ENCODE results near the gene TRUB2.

Gene TRUB2, protein sequence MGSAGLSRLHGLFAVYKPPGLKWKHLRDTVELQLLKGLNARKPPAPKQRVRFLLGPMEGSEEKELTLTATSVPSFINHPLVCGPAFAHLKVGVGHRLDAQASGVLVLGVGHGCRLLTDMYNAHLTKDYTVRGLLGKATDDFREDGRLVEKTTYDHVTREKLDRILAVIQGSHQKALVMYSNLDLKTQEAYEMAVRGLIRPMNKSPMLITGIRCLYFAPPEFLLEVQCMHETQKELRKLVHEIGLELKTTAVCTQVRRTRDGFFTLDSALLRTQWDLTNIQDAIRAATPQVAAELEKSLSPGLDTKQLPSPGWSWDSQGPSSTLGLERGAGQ

DNA sequence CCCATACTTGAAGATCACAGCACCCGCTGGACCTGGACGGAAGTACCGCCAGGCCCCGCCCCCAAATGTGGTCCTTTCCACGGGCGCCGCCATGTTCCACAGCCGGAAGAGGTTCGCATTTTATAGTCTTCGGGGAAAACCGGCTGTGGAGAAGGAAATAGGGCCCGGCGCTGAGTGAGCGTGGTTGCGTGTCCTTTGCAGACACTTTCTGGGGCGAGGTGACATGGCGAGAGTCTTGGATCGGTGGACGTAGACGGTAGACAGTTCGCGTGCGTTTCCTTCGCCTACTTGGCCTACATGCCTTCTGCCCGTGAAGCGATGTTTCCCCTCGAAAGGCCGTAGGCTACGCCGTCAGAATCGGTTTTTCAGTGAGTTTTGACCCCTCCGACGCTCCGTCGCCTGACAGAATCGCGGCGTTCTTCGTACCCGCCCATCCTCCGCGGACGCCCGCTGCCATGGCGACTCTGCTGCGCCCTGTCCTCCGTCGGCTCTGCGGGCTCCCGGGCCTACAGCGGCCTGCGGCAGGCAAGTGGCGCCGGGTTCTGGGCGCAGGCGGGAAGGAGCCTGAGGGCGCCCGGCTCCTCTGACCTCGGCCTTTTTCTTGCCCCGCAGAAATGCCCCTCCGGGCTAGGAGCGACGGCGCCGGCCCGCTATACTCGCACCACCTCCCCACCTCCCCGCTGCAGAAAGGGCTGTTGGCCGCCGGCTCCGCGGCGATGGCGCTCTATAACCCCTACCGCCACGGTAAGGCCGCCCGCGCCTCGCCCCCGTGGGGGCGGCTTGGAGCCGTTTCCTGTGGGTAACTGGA lies at the start of gene TRUB2, which contains the start of gene COQ4:
TSS of gene TRUB2 (minus strand) at position 44 of the 808 bp plus-strand sequence. CDS start at position 5, 39 bp downstream.
TSS of gene COQ4 (plus strand) at position 436 of the 808 bp plus-strand sequence. CDS start at position 456, 20 bp downstream.
- DNase-seq: peak; percentile 31 to 66

DNA sequence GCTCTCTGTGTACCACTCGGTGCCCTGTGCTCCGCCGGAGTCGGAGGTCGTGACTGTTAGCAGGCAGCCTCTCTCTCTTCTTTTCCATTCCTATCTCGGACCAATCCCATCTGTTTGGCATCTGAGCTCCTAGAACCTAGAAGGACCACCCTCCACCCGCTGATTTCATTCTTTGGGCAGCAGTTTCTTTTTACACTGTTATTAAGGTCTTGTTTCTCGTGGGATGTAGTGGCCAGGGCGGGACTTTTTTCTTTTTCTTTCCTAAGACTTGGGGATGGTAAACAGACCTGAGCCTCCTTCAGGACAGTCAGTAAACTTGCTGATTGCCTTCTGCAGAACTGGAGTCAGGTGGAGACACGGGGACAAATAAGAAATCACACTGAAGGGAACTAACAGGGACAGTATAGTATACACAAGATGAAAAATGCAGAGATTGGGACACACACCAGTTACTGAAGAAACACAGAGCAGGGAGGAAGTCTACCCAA lies 49.4 kb upstream of the TRUB2 start:
- no peak for DNase-seq

DNA sequence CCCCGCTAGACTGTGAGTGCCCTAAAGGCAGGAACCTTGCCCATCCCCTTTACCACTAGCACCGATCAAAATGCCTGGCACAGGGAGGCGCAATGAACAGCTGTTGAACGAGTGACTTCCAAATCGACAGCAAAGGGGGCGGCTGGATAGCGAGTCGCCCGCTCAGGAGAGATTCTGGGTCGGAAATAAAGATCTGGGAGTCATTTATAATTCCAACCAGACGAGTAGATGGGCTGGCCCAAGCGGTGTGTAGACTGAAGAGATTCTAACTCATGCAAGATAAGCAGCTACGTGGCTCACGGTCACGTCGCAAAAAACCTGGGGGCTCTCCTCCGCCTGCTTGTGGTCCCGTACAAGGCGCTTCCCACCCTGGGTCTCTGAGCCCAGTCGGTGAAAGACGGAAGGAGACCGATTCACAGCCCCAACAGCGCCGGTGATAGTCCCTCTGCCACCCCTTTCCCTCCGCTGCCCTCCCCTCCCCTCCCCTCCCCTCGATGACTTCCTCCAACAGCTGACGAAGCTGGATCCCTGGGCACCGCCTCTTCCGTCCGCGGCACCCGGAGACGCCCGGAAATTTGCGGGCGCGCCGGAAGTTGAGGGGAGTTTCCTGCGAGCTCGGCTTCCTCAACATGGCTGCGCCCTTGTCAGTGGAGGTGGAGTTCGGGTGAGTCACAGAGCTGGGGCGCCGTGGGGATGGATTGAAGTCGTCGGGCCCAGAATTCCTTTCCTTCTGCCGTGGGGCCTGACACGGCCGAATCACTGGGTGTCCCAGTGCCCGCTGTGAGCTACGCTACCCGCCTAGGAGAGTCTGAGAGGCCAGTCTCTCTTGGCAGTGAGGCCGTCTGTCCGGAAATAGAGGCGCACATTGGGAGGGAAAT lies 48.7 kb upstream of the TRUB2 start, which contains the start of gene URM1:
TSS of gene URM1 (plus strand) at position 623 of the 878 bp plus-strand sequence. CDS start at position 630, 7 bp downstream.
- peak; percentile 55 to 86 for DNase-seq

DNA sequence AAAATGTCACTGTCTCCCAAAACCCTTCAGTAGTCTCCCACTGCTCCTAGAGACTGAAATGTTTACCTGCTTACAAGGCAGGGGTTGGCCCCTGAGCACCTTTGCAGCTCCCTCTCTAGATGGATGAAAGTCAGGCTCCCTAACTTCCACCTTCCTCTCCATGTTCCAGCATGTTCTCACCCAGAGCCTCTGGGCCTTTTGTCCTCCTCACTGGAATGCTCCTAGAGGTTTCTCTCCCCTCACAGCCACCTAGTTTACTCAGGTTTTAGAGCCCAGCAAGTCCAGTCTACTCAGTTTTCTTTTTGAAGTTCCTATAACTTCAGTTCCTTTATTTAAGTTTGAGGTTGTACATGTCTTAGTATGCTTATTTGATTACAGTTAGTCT lies 48.1 kb upstream of the TRUB2 start:
- DNase-seq: no peak

DNA sequence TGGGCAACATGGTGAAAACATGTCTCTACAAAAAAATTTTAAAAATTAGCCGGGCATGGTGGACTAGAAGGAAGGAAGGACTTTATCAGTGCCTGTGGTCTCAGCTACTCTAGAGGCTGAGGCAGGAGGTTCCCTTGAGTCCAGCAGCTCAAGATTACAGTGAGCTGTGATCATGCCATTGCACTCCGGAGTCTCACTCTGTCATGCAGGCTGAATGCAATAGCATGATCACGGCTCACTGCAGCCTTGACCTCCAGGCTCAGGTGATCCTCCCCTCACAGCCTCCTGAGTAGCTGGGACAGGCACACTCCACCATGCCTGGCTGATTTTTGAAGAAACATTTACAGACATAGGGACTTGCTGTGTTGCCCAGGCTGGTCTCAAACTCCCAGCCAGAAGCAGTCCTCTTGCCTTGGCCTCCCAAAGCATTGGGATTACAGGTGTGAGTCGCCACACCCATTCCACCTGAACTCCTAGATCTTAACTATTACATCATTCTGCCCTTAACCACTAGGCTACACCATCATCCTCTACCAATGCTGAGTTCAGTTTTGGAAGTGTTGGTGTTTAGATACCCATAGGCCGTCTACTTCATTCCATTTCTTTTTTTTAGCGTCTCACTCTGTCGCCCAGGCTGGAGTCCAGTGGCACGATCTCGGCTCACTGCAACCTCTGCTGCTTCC lies 46.9 kb upstream of the TRUB2 start:
- no peak for DNase-seq

DNA sequence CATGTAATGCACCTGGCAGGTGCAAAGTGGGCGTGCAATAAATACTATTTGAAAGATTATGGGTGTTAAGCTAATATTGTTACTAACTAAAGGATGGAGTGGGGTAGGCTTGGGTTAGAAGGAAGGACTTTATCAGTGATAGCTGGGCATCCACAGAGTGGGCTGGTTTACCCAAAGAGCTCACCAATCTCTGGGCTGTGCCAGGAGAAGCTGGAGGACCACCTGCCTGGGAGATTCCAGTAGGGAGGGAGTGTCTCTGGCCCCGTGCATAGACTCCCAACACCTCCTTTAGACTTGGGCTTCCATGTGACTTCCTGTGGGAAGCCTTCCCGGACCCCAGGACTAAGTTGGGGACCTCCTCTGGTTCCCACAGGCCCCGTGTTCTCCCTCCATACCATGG lies 43.3 kb upstream of the TRUB2 start:
- DNase-seq: no peak

DNA sequence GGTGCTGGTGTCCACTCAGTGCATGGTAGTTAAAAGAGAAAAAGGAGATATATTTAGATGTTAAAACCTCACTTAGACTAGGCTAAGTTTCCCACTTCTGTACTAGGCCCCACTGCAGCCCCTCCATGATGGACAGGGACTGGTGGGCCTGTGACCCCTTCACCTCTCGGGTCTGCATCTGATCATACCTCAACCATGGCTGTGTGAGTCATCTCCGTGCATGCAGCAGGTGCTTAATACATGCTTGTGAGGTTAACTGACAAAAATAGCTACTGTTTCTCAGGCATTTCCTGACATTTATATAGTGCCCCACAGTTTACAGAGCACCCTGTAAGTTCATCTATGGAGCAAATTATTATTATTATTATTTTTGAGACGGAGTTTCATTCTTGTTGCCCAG lies 40.5 kb upstream of the TRUB2 start:
- DNase-seq: no peak

DNA sequence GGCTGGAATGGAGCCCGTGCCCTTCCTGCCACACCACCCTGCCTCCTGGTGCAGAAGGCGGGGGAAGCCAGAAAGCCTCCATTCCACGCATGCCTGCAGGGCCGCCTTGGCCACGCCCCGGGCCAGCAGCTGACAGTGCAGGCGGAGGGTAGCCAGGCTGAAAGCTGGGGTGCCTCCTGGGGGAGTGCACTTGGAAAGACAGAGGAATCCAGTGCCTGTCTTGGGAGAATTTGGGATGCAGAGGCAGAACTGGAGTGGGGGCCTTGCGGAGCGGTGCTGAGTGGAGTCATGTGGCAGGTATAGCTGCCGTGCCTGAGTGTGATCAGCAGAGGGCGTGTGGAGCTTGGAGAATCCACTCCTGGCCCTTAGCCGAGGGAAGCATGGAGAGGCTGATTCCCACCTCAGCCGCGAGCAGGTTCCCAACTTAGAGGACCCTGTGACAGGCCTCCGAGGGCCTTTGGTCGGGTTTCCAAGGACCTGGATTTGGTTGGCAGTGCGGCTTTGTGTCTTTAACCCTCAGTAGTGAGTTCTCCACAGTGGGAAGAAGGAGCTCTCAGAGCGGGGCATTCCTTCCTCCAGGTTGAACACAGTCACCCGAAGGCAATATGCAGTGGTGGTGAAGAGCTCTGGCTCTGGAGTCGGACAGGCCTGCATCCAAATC lies 39.9 kb upstream of the TRUB2 start:
- DNase-seq: peak; percentile 21 to 69

DNA sequence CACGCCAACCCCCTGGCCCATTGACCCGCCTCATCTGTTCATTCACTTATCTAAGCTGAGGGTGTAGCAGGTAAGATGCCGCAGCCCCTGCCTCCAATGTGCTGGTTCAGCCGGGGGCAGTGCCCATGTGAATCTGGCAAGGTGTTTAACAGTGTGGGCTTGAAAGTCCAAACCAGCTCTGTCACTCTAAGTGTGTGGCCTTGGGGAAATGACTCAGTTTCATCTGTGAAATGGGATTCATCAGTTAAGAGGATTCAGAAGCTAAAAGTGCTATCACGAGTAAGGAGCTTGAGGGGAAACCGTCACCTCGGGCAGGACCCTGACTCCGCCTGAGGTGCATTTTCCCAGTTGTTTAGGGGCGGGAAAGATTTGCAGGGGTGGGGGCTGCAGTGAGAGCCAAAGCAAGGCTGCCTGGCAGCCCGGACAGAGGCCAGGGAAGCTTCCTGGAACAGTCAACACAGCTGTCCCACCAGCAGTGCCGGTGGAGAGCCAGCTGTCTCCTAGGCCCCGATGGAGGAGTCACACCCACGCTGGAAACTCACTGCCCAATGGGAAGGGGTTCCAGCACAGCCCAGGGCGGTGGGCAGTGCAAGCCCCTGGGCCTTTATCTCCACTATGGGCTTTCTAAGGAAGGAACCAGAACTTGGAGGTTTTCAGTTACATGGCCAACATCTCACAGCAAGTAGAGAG lies 39.2 kb upstream of the TRUB2 start:
- no peak for DNase-seq

DNA sequence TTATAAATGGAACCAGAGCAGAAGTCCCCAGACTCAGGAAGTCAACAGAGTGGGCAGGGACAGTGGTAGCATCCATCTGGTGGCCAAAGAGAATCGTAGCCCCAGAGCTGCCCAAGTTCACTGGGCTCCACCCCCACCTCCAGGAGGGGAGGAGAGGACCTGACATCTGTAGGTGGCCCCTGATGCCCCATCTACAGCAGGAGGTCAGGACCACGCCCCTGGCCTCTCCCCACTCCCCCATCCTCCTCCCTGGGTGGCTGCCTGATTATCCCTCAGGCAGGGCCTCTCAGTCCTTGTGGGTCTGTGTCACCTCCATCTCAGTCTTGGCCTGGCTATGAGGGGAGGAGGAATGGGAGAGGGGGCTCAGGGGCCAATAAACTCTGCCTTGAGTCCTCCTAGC lies 38.6 kb upstream of the TRUB2 start:
- no peak for DNase-seq

DNA sequence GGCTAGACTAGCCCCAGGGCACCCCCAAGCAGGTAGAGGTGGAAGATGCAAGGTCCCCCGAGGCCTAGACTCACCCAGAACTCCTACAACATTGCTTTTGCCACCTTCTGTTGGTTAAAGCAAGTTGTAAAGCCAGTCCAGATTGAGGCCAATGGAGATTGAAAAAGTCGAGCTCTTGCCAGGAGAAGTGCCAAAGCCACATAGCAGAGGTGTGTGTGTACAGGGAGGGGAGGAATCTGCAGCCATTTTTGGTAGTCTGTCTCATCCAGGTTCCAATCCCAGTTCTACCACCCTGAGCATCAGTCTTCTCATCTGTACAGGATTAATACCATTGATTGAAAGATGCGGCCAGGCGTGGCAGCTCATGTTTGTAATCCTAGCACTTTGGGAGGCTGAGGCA lies 36.6 kb upstream of the TRUB2 start:
- DNase-seq: no peak

DNA sequence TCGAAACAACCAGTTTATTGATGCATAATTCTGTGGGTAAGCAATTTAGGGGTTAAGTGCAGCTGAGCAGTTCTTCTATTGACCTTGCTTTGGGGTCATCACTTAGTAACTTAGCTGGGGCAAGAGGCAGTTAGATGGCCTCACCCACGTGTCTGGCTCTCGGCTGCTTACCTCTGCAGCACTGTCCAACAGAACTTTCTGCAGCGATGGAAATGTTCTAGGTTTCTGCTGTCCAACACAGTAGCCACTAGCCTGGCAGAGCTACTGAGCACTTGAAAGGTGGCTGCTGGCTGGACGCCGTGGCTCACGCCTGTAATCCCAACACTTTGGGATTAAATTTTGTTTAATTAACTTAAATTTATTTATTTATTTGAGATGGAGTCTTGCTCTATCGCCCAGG lies 35.8 kb upstream of the TRUB2 start:
- no peak for DNase-seq

DNA sequence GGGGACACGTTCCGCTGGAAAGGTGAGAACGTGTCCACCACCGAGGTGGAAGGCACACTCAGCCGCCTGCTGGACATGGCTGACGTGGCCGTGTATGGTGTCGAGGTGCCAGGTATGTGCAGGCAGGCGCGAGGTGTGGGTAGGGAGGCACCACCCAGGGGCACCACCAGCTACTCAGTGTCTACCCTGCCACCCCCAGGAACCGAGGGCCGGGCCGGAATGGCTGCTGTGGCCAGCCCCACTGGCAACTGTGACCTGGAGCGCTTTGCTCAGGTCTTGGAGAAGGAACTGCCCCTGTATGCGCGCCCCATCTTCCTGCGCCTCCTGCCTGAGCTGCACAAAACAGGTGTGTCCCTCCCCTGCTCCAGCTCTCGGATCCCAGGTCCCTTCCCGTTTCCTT lies 33.2 kb upstream of the TRUB2 start:
- no peak for DNase-seq

DNA sequence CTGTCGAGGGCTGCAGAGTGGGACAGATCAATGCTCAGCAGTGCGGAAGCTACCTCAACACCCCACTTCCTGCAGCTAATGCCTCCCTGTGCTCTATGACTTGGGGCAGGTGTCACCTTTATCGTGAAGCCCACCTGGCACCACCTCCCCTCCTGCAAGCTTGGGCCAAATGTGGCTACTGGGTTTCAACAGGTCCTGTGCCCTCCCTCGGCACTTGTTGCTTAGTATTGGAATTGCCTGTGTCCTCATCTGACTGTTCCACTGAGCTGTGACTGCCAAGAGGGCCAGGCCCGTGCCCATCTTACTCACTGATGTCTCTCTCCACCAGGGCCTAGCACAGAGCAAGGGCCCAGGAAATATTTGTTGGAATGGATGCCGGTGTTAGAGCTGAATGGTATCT lies 27.5 kb upstream of the TRUB2 start:
- DNase-seq: no peak

DNA sequence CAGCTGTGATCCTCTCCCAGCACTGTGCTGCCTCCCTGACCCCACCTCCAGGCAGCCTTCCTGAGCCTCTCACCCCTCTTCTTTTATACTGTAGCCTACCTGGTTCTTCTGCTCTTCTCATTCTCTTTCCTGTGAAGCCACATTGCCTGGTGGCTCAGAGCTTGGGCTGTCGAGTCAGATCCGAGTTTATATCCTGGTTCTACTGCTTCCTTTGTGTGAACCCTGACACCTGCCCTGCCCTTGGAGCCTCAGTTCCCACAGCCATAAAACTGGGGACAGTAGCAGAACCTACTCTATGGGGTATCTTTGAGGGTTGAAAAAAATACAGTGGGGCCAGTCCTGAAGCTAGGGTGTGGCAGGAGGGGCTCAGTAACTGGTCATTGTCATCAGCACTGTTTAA lies 26.9 kb upstream of the TRUB2 start:
- DNase-seq: no peak

DNA sequence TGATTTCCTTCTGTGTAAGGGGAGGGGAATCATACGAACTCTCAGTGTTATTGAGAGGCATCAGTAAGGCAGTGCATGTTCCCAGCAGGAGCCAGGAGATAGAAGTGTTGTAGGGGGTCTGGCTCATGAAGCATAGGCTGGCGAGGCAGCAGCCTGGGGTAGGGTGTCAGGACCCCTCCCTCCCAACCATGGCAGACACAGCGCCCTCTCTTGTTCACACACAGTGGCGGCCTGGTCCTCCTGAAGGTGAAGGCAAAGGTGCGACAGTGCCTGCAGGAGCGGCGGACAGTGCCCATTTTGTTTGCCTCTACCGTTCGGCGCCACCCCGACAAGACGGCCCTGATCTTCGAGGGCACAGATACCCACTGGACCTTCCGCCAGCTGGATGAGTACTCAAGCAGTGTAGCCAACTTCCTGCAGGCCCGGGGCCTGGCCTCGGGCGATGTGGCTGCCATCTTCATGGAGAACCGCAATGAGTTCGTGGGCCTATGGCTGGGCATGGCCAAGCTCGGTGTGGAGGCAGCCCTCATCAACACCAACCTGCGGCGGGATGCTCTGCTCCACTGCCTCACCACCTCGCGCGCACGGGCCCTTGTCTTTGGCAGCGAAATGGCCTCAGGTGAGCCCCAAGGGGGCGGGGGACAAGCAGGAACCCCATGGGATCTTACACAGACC lies 22.8 kb upstream of the TRUB2 start:
- no peak for DNase-seq

DNA sequence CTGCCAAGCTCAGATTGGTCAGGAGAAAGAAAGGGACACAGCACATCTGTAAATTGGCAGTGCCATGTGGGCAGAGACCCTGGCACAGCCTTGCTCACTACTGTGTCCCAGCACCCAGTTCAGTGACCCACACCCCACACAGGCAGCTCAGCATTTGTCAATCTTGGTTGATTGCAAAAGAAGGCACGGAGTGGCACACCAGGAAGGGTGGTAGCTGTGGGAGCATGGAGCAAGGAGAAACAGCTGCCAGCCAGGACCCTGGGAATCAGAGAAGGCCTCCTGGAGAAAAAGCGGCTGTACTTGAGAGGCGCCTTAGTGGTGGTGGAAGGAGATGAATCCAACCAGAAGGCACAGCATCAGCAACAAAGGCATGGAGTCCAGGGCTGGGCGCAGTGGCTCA lies 21.6 kb upstream of the TRUB2 start:
- no peak for DNase-seq

DNA sequence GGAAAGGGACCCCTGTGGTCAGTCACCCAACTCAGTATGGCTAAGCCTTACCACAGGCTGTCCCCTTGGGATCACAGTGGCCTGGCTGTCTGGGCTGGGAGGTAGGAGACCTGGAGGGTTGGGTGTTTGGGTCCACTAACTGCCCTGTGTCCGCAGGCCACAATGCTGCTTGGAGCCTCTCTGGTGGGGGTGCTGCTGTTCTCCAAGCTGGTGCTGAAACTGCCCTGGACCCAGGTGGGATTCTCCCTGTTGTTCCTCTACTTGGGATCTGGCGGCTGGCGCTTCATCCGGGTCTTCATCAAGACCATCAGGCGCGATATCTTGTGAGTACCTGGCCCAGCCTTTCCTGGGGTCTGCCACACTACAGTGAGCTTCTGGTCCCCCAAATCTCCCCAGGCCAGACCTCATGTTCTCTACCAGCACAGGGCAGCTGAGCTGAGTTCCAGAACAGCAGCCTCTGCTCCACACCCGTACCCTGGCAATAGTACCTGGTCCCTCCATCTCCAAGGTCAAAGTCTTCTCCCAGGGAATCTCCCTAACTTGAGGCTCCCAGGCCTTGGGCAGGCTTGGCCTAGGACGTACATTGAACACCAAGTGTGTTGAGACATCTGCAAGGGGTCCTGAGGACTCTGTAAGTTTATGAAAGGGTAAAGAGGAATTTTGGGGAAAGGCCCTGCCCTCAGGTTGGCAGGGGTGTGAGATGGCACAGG lies 20.9 kb upstream of the TRUB2 start:
- no peak for DNase-seq

DNA sequence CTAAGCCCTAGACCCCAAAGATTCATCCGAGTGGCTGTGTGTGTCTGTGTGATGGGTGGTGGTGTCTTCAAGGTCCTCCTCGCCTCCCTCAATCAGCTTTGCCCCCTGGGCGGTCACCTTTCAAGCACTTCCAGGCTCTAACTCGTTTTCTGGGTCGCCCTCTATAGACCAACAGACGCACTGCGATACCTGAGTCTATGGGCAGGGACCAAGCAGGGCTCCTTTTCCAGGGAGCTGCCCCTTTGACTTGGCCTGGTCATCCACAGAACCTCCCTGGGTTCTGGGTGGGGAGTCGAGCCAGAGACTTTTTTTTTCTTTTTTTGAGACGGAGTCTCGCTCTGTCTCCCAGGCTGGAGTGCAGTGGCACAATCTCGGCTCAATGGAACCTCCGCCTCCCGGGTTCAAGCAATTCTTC lies 19.2 kb upstream of the TRUB2 start:
- peak in 1 of 2 experiments; percentile 28 for DNase-seq

Measured in cerebellar nuclear complex (tissue), 1 donor.